SU-DHL-6 (cell line): Measurements from ENCODE around the gene MEOX2.

Experiments
- H2AFZ ChIP-seq: fragments of 200-600 bp; sonication (generic); 2 replicates; pipeline ENCODE4 v1.6.1; 2014; ENCODE audit warnings: low read depth, mild to moderate bottlenecking, moderate library complexity, mixed read lengths, antibody characterized with exemption, low read length; ENCODE audit not compliant: severe bottlenecking
- H3F3A ChIP-seq: fragments of 200-600 bp; shearing (Covaris generic); 2 replicates; pipeline ENCODE4 v1.6.0; 2016; ENCODE audit warnings: antibody characterized with exemption, mild to moderate bottlenecking; ENCODE audit not compliant: insufficient read depth
- H3K27ac ChIP-seq: fragments of 200-600 bp; sonication (generic); 2 replicates; pipeline ENCODE4 v1.5.1; 2016; ENCODE audit warnings: low read depth, mild to moderate bottlenecking, low read length, moderate library complexity, mixed read lengths
- H3K27me3 ChIP-seq: fragments of 200-600 bp; sonication (generic), shearing (Covaris generic); 2 replicates; pipeline ENCODE4 v1.6.0; 2014; ENCODE audit warnings: mild to moderate bottlenecking, low read length
- H3K36me3 ChIP-seq: fragments of 200-600 bp; sonication (generic); 2 replicates; pipeline ENCODE4 v1.6.1; 2014; ENCODE audit warnings: mild to moderate bottlenecking, low read length, mixed read lengths
- H3K4me2 ChIP-seq: fragments of 300-600, 200-600 bp; shearing (Covaris generic), sonication (generic); 2 replicates; pipeline ENCODE4 v1.6.0; 2014; ENCODE audit warnings: low read length, low read depth, mild to moderate bottlenecking; ENCODE audit not compliant: poor library complexity, severe bottlenecking
- H3K4me3 ChIP-seq: fragments of 200-600 bp; sonication (generic); 2 replicates; pipeline ENCODE4 v1.5.1; 2014; ENCODE audit warnings: antibody characterized with exemption, low read length, mild to moderate bottlenecking, mixed read lengths; ENCODE audit not compliant: insufficient read depth, poor library complexity, severe bottlenecking
- H3K79me2 ChIP-seq: fragments of 200-600 bp; sonication (generic); 2 replicates; pipeline ENCODE4 v1.6.1; 2014; ENCODE audit warnings: mild to moderate bottlenecking, low read length, moderate library complexity; ENCODE audit not compliant: insufficient read depth
- H3K9ac ChIP-seq: fragments of 200-600 bp; sonication (generic); 2 replicates; pipeline ENCODE4 v1.7.0; 2014; ENCODE audit warnings: mild to moderate bottlenecking, low read length
- H3K9me2 ChIP-seq: fragments of 200-600 bp; sonication (generic); replicated peaks from 2 replicates; pipeline ENCODE4 v1.6.1; 2014; ENCODE audit warnings: low read length; ENCODE audit not compliant: insufficient read depth
- H3K9me3 ChIP-seq: fragments of 200-600 bp; sonication (generic); 2 replicates; pipeline ENCODE4 v1.6.1; 2014; ENCODE audit warnings: low read length, mixed read lengths; ENCODE audit not compliant: insufficient read depth
- H4K20me1 ChIP-seq: fragments of 200-600 bp; sonication (generic); 2 replicates; pipeline ENCODE4 v1.6.1; 2014; ENCODE audit warnings: low read depth, mild to moderate bottlenecking, antibody characterized with exemption, low read length, moderate library complexity, mixed read lengths
- EZH2phosphoT487 ChIP-seq: fragments of 200-600 bp; sonication (generic), shearing (Covaris generic); conservative IDR thresholded peaks from 2 replicates; pipeline ENCODE4 v1.6.1; 2018; ENCODE audit warnings: mild to moderate bottlenecking, antibody characterized with exemption, low read length, moderate library complexity, mixed read lengths
- TF ChIP-seq, protein P1 (sequence below): fragments of 200-600 bp; sonication (generic); IDR thresholded peaks from one replicate; pipeline ENCODE4 v1.5.1; 2017; ENCODE audit warnings: antibody characterized with exemption, mild to moderate bottlenecking, low read length, moderate library complexity; ENCODE audit not compliant: insufficient read depth, poor library complexity, severe bottlenecking

Gene MEOX2

DNA sequence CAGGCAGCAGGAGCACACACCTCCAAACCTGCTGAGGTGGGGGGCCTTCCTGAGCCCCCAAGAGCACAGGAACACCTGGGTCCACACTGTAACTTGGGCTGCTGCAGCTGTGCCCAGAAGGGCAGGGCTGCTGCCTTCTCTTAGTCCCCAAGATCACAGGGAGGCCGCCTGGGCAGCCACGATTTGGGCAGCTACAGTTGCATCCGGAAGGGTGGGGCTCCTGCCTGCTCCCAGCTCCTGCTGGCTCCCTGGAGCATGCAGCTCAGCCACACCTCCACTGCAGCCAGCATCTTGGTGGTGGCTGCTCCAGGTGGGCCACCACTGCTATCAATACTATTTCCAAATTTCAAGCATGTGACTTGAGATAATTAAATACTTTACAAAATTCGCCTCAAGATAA, 86.2 kb downstream of the MEOX2 start:
- no peak overlapping the region for H3K9ac ChIP-seq
- TF ChIP-seq EZH2phosphoT487 = no peak
- TF ChIP-seq, protein P1, sequence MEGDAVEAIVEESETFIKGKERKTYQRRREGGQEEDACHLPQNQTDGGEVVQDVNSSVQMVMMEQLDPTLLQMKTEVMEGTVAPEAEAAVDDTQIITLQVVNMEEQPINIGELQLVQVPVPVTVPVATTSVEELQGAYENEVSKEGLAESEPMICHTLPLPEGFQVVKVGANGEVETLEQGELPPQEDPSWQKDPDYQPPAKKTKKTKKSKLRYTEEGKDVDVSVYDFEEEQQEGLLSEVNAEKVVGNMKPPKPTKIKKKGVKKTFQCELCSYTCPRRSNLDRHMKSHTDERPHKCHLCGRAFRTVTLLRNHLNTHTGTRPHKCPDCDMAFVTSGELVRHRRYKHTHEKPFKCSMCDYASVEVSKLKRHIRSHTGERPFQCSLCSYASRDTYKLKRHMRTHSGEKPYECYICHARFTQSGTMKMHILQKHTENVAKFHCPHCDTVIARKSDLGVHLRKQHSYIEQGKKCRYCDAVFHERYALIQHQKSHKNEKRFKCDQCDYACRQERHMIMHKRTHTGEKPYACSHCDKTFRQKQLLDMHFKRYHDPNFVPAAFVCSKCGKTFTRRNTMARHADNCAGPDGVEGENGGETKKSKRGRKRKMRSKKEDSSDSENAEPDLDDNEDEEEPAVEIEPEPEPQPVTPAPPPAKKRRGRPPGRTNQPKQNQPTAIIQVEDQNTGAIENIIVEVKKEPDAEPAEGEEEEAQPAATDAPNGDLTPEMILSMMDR = no peak
- H3K9me2 ChIP-seq = no peaks in the 10 kb centered on the region
- H2AFZ ChIP-seq = no peak overlapping the region
- no peak overlapping the region for H3K4me2 ChIP-seq
- H4K20me1 ChIP-seq = no peaks in the 10 kb centered on the region
- no peaks in the 10 kb centered on the region for H3F3A ChIP-seq
- no peak overlapping the region for H3K4me3 ChIP-seq
- no peak overlapping the region for H3K27ac ChIP-seq
- H3K27me3 ChIP-seq = no peaks in the 10 kb centered on the region
- H3K9me3 ChIP-seq = peaks cover 23% of the 10 kb centered on the region; the same call in 1 of the 2 replicates
- H3K36me3 ChIP-seq = no peaks in the 10 kb centered on the region
- H3K79me2 ChIP-seq = no peaks in the 10 kb centered on the region

DNA sequence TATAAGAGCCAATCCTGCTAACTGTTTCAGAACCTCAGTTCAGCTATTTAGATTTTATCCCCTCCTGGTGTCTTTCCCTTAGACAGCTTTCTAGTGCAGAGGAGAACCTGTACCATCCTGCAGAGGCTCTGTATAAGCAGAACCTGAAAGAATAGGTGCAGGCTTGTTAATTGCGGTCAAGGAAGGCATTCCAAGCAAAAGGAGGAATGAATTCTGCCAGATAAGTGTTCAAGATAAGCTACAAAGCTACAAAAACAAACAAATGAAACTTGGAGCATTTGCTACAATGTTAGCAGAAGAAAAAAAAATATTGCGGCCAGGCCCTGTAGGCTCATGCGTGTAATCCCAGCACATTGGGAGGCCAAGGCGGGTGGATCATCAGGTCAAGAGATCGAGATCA, 92.0 kb downstream of the MEOX2 start:
- Histone ChIP-seq H2AFZ (no peak overlapping the region), H3K4me2 (no peak overlapping the region), H3K27ac (no peak overlapping the region), H3K79me2 (no peaks in the 10 kb centered on the region), H3K36me3 (no peaks in the 10 kb centered on the region), H3K9ac (no peak overlapping the region), H3K9me3 (peaks cover 14% of the 10 kb centered on the region; the same call in 1 of the 2 replicates), H3K9me2 (0 out of 2 replicates have a peak, but pooled peaks cover 4% of the 10 kb centered on the region), H4K20me1 (no peaks in the 10 kb centered on the region), H3K4me3 (no peak overlapping the region), H3K27me3 (no peaks in the 10 kb centered on the region), H3F3A (no peaks in the 10 kb centered on the region)
- no peak for TF ChIP-seq EZH2phosphoT487
- TF ChIP-seq, protein P1 = no peak

GRCh38 chr7:15593382-15593781, 93.1 kb downstream of the MEOX2 start:
- H3K9ac ChIP-seq = no peak overlapping the region
- no peak overlapping the region for H3K4me2 ChIP-seq
- 0 out of 2 replicates have a peak, but pooled peaks cover 6% of the 10 kb centered on the region for H3K9me3 ChIP-seq
- H2AFZ ChIP-seq = no peak overlapping the region
- no peak overlapping the region for H3K27ac ChIP-seq
- TF ChIP-seq, protein P1 = no peak
- H3F3A ChIP-seq = no peaks in the 10 kb centered on the region
- H4K20me1 ChIP-seq = no peaks in the 10 kb centered on the region
- 0 out of 2 replicates have a peak, but pooled peaks cover 4% of the 10 kb centered on the region for H3K9me2 ChIP-seq
- H3K36me3 ChIP-seq = no peaks in the 10 kb centered on the region
- H3K27me3 ChIP-seq = no peaks in the 10 kb centered on the region
- H3K4me3 ChIP-seq = no peak overlapping the region
- no peaks in the 10 kb centered on the region for H3K79me2 ChIP-seq
